Astrocyte of the cerebellum (primary cell): ENCODE results near the gene SH3BP5.
"Not testable (repeated sequence)": the region's sequence is repeated elsewhere in the genome, so short reads cannot be mapped to it uniquely, and the experiment has no call there.

ENCODE experiments used
- DNase-seq: peaks from one replicate; pipeline ENCODE4 v3.0.0-alpha.2; 2011; ENCODE audit warnings: low read depth
- H3K4me3 ChIP-seq: 2 replicates; pipeline ENCODE4 v1.5.1; 2011; ENCODE audit warnings: mild to moderate bottlenecking, low read depth, low read length, moderate library complexity
- CTCF ChIP-seq: IDR thresholded peaks from 2 replicates; pipeline ENCODE4 v1.5.1; 2012; ENCODE audit warnings: low read length, low read depth, moderate library complexity, mild to moderate bottlenecking; ENCODE audit errors: missing control alignments
- in situ Hi-C: cut with HindIII; loops from 2 replicates; pipeline ENCODE4 v1.10.0; 2017; ENCODE audit warnings: low sequenced_read_pairs

Gene SH3BP5

GRCh38 chr3:15356176-15356575 lies 23.8 kb upstream of the SH3BP5 start:
- in situ Hi-C loops = no loop called here
- no peak overlapping the region for H3K4me3 ChIP-seq
- no peak for DNase-seq
- TF ChIP-seq CTCF = no peak

- no peak overlapping the region for H3K4me3 ChIP-seq
- in situ Hi-C loops = no loop called here
- no peak for DNase-seq
- no peak for TF ChIP-seq CTCF
These were observed 22.7 kb upstream of the SH3BP5 start for GRCh38 chr3:15355086-15355485.

- in situ Hi-C loops = no loop called here
- no peak for TF ChIP-seq CTCF
- no peak for DNase-seq
- H3K4me3 ChIP-seq = no peak overlapping the region
These were observed 22.1 kb upstream of the SH3BP5 start for GRCh38 chr3:15354485-15354884.

GRCh38 chr3:15350141-15350540 lies 17.8 kb upstream of the SH3BP5 start:
- in situ Hi-C loops = no loop called here
- no peak for DNase-seq
- no peak for TF ChIP-seq CTCF
- no peak overlapping the region for H3K4me3 ChIP-seq

GRCh38 chr3:15349438-15349837 lies 17.1 kb upstream of the SH3BP5 start:
- in situ Hi-C loops, H3K4me3 ChIP-seq, DNase-seq: not testable (repeated sequence)

GRCh38 chr3:15348246-15348645 lies 15.9 kb upstream of the SH3BP5 start:
- no peak for DNase-seq
- no peak overlapping the region for H3K4me3 ChIP-seq
- in situ Hi-C loops = no loop called here
- TF ChIP-seq CTCF = no peak

GRCh38 chr3:15347737-15348110 lies 15.3 kb upstream of the SH3BP5 start:
- H3K4me3 ChIP-seq = no peak overlapping the region
- no peak for TF ChIP-seq CTCF
- in situ Hi-C loops = no loop called here

More at GRCh38 chr3:15347737-15348110, 15.3 kb upstream of the SH3BP5 start:
- no peak for DNase-seq
